NOMO-1 (cell line): ENCODE data around the gene ETHE1.
"Not testable (repeated sequence)": the region's sequence is repeated elsewhere in the genome, so short reads cannot be mapped to it uniquely, and the experiment has no call there.

ENCODE experiments used
- DNase-seq, 2 experiments: peaks; one replicate each; lab custom pipeline; 2025; ENCODE audit not compliant: unreplicated experiment in 2 of 2; lab: John Stamatoyannopoulos, UW

Gene ETHE1

DNA sequence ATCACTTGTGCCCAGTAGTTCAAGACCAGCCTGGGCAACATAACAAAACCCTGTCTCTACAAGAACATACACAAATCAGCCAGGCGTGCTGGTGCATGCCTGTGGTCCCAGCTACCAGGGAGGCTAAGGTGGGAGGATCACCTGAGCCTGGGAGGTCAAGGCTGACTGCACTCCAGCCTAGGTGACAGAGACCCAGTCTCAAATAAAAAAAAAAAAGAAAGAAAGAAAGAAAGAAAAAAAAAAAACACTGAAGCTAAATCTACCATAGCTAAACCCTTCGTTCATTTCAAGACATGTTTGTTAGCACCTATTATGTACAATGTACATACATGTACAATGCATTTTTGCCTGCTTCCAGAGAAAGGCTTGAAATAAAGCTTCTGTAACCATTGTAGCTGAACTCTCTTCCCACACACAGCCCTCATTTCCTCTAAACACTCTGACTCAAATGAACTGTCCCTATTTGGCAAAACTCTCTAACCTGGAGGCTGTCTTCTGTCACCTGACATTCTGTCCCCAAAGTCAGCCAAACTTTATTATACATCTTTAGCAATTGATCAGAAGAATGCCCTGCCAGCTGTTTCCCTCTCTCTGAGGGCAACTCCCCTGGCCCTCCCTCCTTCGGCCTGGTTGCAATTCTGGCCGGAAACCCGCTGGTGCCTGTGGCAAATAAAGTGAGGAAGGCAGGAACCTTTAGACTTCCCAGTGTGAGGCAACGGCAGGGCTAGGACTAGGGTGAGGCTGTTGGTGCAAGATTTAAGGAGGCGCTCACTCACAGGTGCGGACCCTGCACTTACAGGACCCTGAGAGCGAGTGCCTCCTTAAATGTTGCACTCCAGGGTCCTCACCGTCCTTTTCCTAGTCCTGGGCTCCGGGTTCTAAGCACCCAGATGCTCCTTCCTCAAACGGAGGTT is 1.8 kb downstream of the ETHE1 start:
- peak; percentile 75 to 86 for DNase-seq

DNA sequence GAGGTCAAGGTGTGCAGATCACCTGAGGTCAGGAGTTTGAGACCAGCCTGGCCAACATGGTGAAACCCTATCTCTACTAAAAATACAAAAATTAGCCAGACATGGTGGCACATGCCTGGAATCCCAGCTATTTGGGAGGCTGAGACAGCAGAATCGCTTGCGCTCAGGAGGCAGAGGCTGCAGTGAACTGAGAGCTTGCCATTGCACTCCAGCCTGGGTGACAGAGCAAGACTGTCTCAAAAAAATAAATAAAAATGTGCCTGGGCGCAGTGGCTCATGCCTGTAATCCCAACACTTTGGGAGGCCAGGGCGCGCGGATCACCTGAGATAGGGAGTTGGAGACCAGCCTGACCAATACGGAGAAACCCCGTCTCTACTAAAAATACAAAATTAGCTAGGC is 3.3 kb downstream of the ETHE1 start:
- DNase-seq = not testable (repeated sequence)

GRCh38 chr19:43522929-43523328 is 4.1 kb downstream of the ETHE1 start:
- no peak for DNase-seq

GRCh38 chr19:43519436-43520088 is 7.4 kb downstream of the ETHE1 start:
- DNase-seq = peak; percentile 51 to 61

- DNase-seq = no peak
These were observed 8.9 kb downstream of the ETHE1 start for GRCh38 chr19:43518051-43518450.

DNA sequence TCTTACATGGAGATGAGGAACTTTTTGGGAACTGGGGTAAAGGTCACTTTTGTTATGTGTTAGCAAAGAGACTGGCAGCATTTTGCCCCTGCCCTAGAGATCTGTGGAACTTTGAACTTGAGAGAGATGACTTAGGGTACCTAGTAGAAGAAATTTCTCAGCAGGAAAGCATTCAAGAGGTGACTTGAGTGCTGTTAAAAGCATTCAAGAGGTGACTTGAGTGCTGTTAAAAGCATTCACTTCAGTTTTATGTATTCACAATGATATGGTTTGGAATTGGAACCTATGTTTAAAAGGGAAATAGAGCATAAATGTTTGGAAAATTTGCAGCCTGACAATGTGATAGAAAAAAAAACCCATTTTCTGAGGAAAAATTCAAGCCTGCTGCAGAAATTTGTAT is 14.6 kb downstream of the ETHE1 start:
- not testable (repeated sequence) for DNase-seq

DNA sequence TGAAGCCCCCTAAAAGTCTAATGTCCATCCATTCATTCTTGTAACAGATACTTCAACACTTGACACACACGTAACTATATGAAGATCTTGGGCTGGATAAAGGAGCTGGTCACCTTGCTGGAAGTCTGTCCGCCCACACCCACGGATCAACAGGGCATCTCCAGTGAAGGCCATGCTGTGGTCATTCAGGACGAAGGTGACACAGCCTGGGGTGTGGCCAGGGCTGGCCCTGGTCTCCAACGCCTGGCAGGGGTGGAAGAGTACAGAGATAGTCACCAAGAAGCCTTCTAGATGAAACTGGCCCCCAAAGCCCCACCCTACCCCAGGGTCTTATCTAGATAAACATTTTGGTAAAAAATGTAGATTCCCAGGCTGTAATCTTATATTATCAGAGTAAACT is 15.7 kb downstream of the ETHE1 start:
- no peak for DNase-seq

GRCh38 chr19:43510713-43511112 is 16.3 kb downstream of the ETHE1 start:
- DNase-seq = no peak

- no peak for DNase-seq
These were observed 19.1 kb downstream of the ETHE1 start for GRCh38 chr19:43507880-43508279.

GRCh38 chr19:43506629-43507028 is 20.4 kb downstream of the ETHE1 start:
- DNase-seq = no peak

- DNase-seq = no peak
These were observed 21.1 kb downstream of the ETHE1 start for GRCh38 chr19:43505941-43506340.

DNA sequence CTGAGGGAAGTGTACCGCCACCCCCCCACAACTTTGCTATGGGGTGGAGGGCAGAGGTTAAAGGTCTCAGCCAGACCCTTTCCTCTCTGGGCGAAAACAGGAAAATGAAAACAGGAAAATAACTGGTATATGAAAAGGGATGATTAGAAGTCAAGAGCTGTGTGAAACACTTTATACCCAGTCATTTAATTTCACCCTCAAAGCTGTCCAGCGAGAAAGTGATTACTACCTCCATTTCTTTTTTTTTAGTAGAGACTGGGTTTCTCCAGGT is 21.9 kb downstream of the ETHE1 start:
- DNase-seq = no peak

DNA sequence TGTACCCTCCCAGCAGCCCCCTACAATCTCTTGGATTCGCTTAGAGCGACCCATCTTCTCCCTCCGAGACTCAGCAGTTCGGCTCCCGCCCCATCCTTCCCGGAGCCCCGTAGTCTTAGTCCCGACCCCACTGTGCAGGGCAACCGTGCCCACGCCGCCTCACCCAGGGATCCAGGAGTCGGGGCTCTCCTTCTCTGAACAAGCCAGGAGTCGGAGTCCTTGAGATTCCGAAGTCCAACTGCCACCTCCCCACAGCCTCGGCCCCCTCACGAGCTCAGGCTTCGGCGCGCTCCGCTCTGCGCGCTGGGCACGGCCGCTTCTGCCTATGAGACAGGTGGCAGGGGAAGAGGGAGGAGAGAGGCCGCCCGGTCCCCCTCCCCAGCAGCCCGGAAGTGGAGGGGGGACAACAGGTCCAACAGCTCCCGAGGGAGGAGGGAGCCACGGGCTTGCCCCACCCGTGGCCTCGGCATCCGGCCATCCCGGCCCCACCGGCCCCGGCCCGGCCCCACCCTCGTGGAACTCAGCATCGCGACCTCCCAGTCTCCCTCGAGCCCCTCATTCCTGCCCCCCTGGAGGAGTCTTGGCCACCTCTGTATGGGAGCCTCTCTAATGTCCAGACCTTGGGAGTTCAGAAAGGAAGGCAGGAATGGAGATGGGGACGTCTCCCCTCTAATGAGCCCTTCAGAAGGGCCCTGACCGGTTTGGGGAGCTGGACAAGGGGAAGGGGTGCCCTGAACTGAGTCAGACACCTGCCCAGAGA is 22.4 kb downstream of the ETHE1 start, which contains the start of gene PHLDB3:
PHLDB3 (minus strand) TSS at position 321 of the 760 bp plus-strand sequence. CDS start 628 bp downstream, outside the sequence.
- DNase-seq = peak; percentile 16 to 23

- DNase-seq = peak; percentile 90 to 91
These were observed 23.2 kb downstream of the ETHE1 start for GRCh38 chr19:43503501-43504425.

GRCh38 chr19:43502419-43502976 is 24.5 kb downstream of the ETHE1 start:
- no peak for DNase-seq

DNA sequence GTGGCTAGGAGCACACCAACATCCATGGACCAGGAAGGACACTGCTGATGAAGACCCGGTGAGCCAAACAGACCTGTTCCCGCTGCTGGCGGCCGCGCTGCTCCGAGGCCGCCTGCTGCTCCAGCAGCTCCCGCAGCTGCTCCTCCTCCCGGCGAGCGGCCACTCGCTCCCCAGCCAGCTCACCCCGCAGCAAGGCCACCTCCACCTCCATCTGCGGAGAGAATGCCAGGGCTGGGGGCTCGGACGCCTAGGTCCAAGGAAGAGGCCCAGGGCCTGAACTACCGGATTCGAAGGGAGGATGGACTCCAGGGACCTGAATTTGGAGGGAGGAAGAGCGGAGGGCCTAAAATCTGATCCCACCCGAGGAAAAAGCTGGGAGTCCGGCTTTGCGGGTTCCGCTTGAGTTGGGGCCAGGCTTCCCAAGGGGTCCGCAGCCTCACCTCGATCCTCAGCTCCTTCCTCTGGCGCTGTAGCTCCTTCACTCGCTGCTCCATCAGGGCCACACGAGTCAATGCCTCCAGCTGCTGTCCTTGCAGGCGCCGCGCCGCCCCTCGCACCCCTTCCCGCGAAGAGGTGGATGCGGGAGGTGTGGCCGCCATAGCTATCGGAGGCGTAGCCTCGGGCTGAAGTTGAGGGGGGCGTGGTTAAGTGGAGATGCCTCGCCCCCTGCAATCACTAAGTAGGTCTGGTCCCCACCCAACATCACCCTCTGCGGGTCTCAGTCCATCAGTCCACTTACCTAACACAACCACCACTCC is 25.2 kb downstream of the ETHE1 start:
- DNase-seq = no peak

DNA sequence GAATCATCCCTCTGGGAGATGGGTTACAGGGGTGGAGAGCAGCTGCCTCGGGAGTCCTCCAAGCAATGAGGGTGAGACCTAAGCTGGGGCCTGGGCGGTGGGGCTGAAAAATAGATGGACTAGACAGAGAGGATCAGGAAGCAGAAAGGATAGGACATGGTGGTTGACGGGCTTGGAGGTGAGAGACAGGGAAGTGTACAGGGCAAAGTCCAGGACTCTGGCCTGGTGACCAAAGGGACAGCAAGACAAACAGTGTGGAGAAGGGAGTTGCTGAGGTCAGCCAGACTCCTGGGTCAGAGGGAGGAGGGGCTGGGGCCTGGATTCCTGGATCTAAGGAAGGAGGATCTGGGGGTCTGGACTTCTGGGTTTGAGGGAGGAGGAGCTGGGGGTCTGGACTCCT is 28.0 kb downstream of the ETHE1 start:
- no peak for DNase-seq

DNA sequence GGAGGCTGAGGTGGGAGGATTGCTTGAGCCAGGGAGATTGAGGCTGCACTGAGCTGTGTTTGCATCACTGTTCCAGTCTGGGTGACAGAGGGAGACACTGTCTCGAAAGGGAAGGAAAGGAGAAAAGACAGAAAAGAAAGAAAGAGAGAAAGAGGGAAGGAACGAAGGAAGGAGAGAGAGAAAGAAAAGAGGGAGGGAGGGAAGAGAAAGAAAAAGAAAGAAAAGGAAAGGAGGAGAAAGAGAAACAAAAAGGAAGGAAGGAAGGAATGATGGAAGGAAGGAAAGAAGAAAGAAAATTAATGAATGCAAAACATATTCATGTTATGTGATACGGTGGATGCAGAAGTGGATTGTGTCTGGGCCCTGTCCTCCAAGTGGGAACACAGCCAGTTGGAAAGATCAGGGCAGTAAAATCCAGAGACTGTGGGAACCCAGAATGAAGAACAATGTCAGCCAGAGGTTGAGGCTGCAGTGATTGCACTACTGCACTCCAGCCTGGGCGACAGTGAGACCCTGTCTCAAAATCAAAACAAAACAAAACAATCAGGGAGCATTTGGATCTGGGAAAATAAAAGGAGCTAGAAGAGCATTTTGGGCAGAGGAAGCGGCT is 28.7 kb downstream of the ETHE1 start:
- DNase-seq = no peak

DNA sequence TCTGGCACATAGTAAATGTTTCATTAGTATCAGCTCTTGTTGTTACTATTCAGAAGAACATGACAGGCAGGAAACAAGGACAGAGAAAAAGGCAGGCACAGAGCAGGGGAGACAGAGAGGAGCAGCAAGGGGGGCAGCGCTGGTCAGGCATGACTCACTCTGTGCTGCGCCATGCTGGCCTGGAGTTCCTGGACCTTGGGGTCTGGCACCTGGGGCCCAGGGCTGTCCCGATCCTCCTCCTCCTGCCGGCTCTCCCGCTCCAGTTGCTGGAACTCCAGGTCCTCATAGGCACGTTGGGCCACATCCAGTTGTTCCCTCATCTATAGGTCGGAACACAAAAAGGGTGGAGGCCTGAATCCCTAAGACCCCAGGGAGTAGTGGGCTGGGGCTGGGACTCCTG is 30.0 kb downstream of the ETHE1 start:
- no peak for DNase-seq
